A673 (cell line): Measurements from ENCODE around the gene PIMREG.

Experiments
- CTCF ChIP-seq: fragments of 300-800, 200-600 bp; sonication (generic); conservative IDR thresholded peaks from 2 replicates; pipeline ENCODE4 v1.5.1; 2017; ENCODE audit warnings: low read depth, mild to moderate bottlenecking, antibody characterized with exemption, low read length, moderate library complexity, mixed read lengths
- EZH2 ChIP-seq: fragments of 200-600 bp; sonication (generic); IDR thresholded peaks from 2 replicates; pipeline ENCODE4 v1.6.1; 2017; ENCODE audit warnings: borderline replicate concordance, low read depth, mild to moderate bottlenecking, mixed read lengths, antibody characterized with exemption, low read length; ENCODE audit not compliant: poor library complexity, severe bottlenecking

DNA sequence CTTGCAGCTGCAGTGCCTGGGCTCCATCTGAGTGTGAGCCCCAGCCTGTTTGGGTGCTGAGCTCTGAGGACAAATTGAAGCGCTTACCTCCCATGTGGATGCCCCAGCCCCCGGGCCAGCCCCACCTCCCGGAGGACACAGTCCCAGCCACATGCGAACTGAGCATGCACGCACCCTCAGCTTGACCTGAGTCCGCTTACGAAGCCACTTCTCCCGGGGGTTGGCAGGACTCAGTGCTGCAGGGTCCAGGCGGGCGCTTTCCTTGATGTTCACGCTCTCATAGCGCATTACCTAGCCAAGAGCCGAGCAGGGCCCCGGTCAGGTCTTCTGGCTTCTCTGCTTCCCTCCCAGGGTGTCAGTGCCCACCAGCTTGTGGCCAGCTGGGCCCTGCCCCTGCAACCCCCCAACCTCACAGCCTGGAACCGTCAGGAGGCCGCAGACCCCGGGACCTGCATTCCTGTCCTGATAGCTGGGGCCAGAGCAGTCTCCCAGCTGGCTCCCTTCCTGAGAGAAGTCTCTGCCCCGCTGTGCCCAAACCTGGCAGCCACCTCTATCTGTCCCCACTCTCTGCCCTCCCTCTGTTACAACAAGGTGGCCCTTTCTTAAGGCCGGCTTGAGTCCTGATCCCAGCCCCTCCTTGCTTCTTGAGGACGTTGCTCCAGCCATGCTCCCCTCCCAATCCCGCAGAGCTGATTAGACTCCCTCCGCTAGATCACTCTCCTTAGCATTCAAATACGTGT lies 24.0 kb downstream of the PIMREG start:
- TF ChIP-seq EZH2 (no peak), CTCF (no peak)
